ENCODE measurements around the gene MTREX. TPM values are rescaled to one million over a fixed set of nuclear protein-coding genes. Genes with fewer than 3 reads are reported as not detected.

Gene MTREX
- total RNA-seq, 1 experiment from 2014 or later: 25.6 TPM

- peaks cover 13% of the 10 kb centered on the region for H3K4me1 ChIP-seq (ENCODE audit: insufficient read depth, low read length)
- ATAC-seq: no peak
- H3K79me2 ChIP-seq (ENCODE audit: low read length): no peaks in the 10 kb centered on the region
- H2AFZ ChIP-seq (ENCODE audit: low read length): no peak overlapping the region
- no peaks in the 10 kb centered on the region for H4K20me1 ChIP-seq (ENCODE audit: low read length)
- intact Hi-C loops (cut with micrococcal nuclease): no loop called here
- TF ChIP-seq CTCF (conservative IDR thresholded peaks at IDR 0.05; ENCODE audit: low read depth, low read length): no peak
- TF ChIP-seq EZH2phosphoT487 (IDR thresholded peaks at IDR 0.05; ENCODE audit: borderline replicate concordance, low read length): no peak
- no peak for TF ChIP-seq EZH2 (IDR thresholded peaks at IDR 0.05; ENCODE audit: low read length, unreplicated experiment)
- H3K27me3 ChIP-seq (ENCODE audit: low read length): no peaks in the 10 kb centered on the region
- H3K9me3 ChIP-seq (ENCODE audit: low read length): no peaks in the 10 kb centered on the region
- H3K9ac ChIP-seq (ENCODE audit: low read length): no peak overlapping the region
- BruUV-seq (replicated peaks): no TSS peak
- H3K36me3 ChIP-seq (ENCODE audit: low read depth, low read length): no peaks in the 10 kb centered on the region
- POLR2A ChIA-PET (ENCODE audit: unreplicated experiment): no interaction called here
- H3K4me2 ChIP-seq (ENCODE audit: low read length): no peak overlapping the region
- CTCF ChIA-PET: no interaction called here
- no peak overlapping the region for H3K27ac ChIP-seq (ENCODE audit: low read length)
- no peak overlapping the region for H3K4me3 ChIP-seq (ENCODE audit: low read length)
- H3K9me2 ChIP-seq (replicated peaks; ENCODE audit: low read length): no peaks in the 10 kb centered on the region
- H3F3A ChIP-seq (ENCODE audit: low read length, unreplicated experiment): no peaks in the 10 kb centered on the region
- no peak for DNase-seq
Observed at GRCh38 chr5:55454282-55454681, 146.5 kb downstream of the MTREX start.

GRCh38 chr5:55456216-55456895 is 148.6 kb downstream of the MTREX start:
- H3K79me2 ChIP-seq (ENCODE audit: low read length): no peaks in the 10 kb centered on the region
- no peaks in the 10 kb centered on the region for H3F3A ChIP-seq (ENCODE audit: low read length, unreplicated experiment)
- no peak overlapping the region for H3K9ac ChIP-seq (ENCODE audit: low read length)
- H3K27me3 ChIP-seq (ENCODE audit: low read length): no peaks in the 10 kb centered on the region
- H3K4me1 ChIP-seq (ENCODE audit: insufficient read depth, low read length): peaks cover 13% of the 10 kb centered on the region
- peak; percentile 61 for DNase-seq
- H3K4me2 ChIP-seq (ENCODE audit: low read length): no peak overlapping the region
- ChIA-PET POLR2A (ENCODE audit: unreplicated experiment) (no interaction called here), CTCF (no interaction called here)
- H3K9me3 ChIP-seq (ENCODE audit: low read length): no peaks in the 10 kb centered on the region
- H4K20me1 ChIP-seq (ENCODE audit: low read length): no peaks in the 10 kb centered on the region
- H3K36me3 ChIP-seq (ENCODE audit: low read depth, low read length): no peaks in the 10 kb centered on the region
- BruUV-seq (replicated peaks): no TSS peak
- H3K9me2 ChIP-seq (replicated peaks; ENCODE audit: low read length): no peaks in the 10 kb centered on the region
- intact Hi-C loops (cut with micrococcal nuclease): no loop called here
- peak overlapping the region; percentile 44 for H3K27ac ChIP-seq (ENCODE audit: low read length)
- peak; percentile 92 for ATAC-seq
- no peak overlapping the region for H3K4me3 ChIP-seq (ENCODE audit: low read length)
- no peak overlapping the region for H2AFZ ChIP-seq (ENCODE audit: low read length)
- TF ChIP-seq EZH2 (IDR thresholded peaks at IDR 0.05; ENCODE audit: low read length, unreplicated experiment) (no peak), CTCF (conservative IDR thresholded peaks at IDR 0.05; ENCODE audit: low read depth, low read length) (no peak), EZH2phosphoT487 (IDR thresholded peaks at IDR 0.05; ENCODE audit: borderline replicate concordance, low read length) (no peak)

GRCh38 chr5:55459572-55459971 is 151.8 kb downstream of the MTREX start:
- no TSS peak for BruUV-seq (replicated peaks)
- DNase-seq: no peak
- Histone ChIP-seq H3K4me2 (ENCODE audit: low read length) (no peak overlapping the region), H3K27ac (ENCODE audit: low read length) (no peak overlapping the region), H3K79me2 (ENCODE audit: low read length) (no peaks in the 10 kb centered on the region), H2AFZ (ENCODE audit: low read length) (no peak overlapping the region), H3K4me3 (ENCODE audit: low read length) (no peak overlapping the region), H3K4me1 (ENCODE audit: insufficient read depth, low read length) (peaks cover 13% of the 10 kb centered on the region), H3K27me3 (ENCODE audit: low read length) (no peaks in the 10 kb centered on the region), H4K20me1 (ENCODE audit: low read length) (no peaks in the 10 kb centered on the region), H3K36me3 (ENCODE audit: low read depth, low read length) (no peaks in the 10 kb centered on the region), H3K9me2 (replicated peaks; ENCODE audit: low read length) (no peaks in the 10 kb centered on the region), H3K9me3 (ENCODE audit: low read length) (no peaks in the 10 kb centered on the region), H3K9ac (ENCODE audit: low read length) (no peak overlapping the region), H3F3A (ENCODE audit: low read length, unreplicated experiment) (no peaks in the 10 kb centered on the region)
- no peak for ATAC-seq
- TF ChIP-seq CTCF (conservative IDR thresholded peaks at IDR 0.05; ENCODE audit: low read depth, low read length): no peak
- TF ChIP-seq EZH2phosphoT487 (IDR thresholded peaks at IDR 0.05; ENCODE audit: borderline replicate concordance, low read length): no peak
- ChIA-PET CTCF (no interaction called here), POLR2A (ENCODE audit: unreplicated experiment) (no interaction called here)
- intact Hi-C loops (cut with micrococcal nuclease): no loop called here
